K562 (cell line): Measurements from ENCODE around the gene RFC2. TPM values are rescaled to one million over a fixed set of nuclear protein-coding genes. Genes with fewer than 3 reads are reported as not detected.

ENCODE experiments used
- ATAC-seq: fragments of 200-7000 bp; cut with Tn5 transposase; 3 replicates; pipeline ENCODE4 v1.9.1; 2020; ENCODE audit warnings: moderate library complexity
- BruUV-seq: library from RNA; stranded (reverse); fragments of 400-500 nt; replicated peaks from 2 replicates; lab custom pipeline; 2021; lab: Mats Ljungman, UMichigan
- CTCF ChIA-PET: fragments of 300-600 bp; formaldehyde crosslinking; extraction: SDS; loops from one replicate; lab custom pipeline; 2021; ENCODE audit warnings: low intra/inter-chr PET ratio; lab: Yijun Ruan, JAX
- POLR2A ChIA-PET: fragments of 300-600, 350-650 bp; sonication (Branson Sonifier 250); formaldehyde crosslinking; extraction: SDS; loops from one replicate; lab custom pipeline; 2021; ENCODE audit warnings: antibody characterized with exemption, inconsistent platforms; lab: Yijun Ruan, JAX
- DNase-seq, 4 experiments: peaks; one replicate each; pipeline versions ENCODE4 v3.0.0 to v3.0.0-alpha.2; 2011 to 2018; ENCODE audit warnings: low spot score in 3 of 4, mixed read lengths in 3 of 4; ENCODE audit errors: extremely low read depth in 1 of 4
- FAIRE-seq: peaks from 2 replicates; lab custom pipeline; 2011; peaks lifted over from hg19 to GRCh38; lab: Jason Lieb, UNC
- H2AFZ ChIP-seq: 2 replicates; pipeline ENCODE4 v1.6.0; 2011; ENCODE audit warnings: low read depth, low read length, control low read depth, inconsistent platforms
- H3K27ac ChIP-seq: fragments of 200-600 bp; 3 replicates; pipeline ENCODE4 v1.8.0; 2011; ENCODE audit warnings: low read depth, mild to moderate bottlenecking, control low read depth, inconsistent platforms, low read length, moderate library complexity, mixed read lengths; ENCODE audit errors: extremely low read depth
- H3K27me3 ChIP-seq, 2 experiments: fragments of 300-600 bp in 1 of 2; 2 replicates in 1 of 2; 3 replicates in 1 of 2; pipeline versions ENCODE4 v1.6.0 to v1.8.0; 2011; ENCODE audit warnings: inconsistent platforms in 2 of 2, low read length in 2 of 2, mild to moderate bottlenecking in 1 of 2, mixed read lengths in 1 of 2, moderate library complexity in 1 of 2; ENCODE audit not compliant: control insufficient read depth in 2 of 2, insufficient read depth in 2 of 2
- H3K36me3 ChIP-seq: fragments of 300-600 bp; 3 replicates; pipeline ENCODE4 v1.8.0; 2011; ENCODE audit warnings: mild to moderate bottlenecking, low read length, inconsistent platforms; ENCODE audit not compliant: control insufficient read depth, insufficient read depth
- H3K4me1 ChIP-seq, 2 experiments: fragments of 200-600 bp in 1 of 2; replicated peaks in 1 of 2; 2 replicates in 1 of 2; 3 replicates in 1 of 2; pipeline versions ENCODE4 v1.5.1 to v1.8.0; 2011; ENCODE audit warnings: inconsistent platforms in 2 of 2, low read length in 2 of 2, mild to moderate bottlenecking in 1 of 2, mixed read lengths in 1 of 2, moderate library complexity in 1 of 2; ENCODE audit not compliant: control insufficient read depth in 2 of 2, insufficient read depth in 2 of 2
- H3K4me2 ChIP-seq: 2 replicates; pipeline ENCODE4 v1.6.1; 2011; ENCODE audit warnings: low read length, control low read depth, inconsistent platforms, mixed read lengths; ENCODE audit not compliant: insufficient read depth
- H3K4me3 ChIP-seq: fragments of 200-600 bp; sonication (generic), shearing (Covaris generic); 2 replicates; pipeline ENCODE4 v1.5.1; 2016; ENCODE audit warnings: control low read depth, inconsistent platforms
- H3K79me2 ChIP-seq: fragments of 200-600 bp; 3 replicates; pipeline ENCODE4 v1.8.0; 2011; ENCODE audit warnings: low read length, inconsistent platforms; ENCODE audit not compliant: control insufficient read depth, insufficient read depth
- H3K9ac ChIP-seq, 2 experiments: 2 replicates each; pipeline versions ENCODE4 v1.6.0 to v1.6.1; 2011; ENCODE audit warnings: low read depth in 2 of 2, low read length in 2 of 2, control low read depth in 1 of 2, inconsistent platforms in 1 of 2, mild to moderate bottlenecking in 1 of 2, mixed read lengths in 1 of 2; ENCODE audit not compliant: insufficient read depth in 1 of 2
- H3K9me1 ChIP-seq: one replicate; pipeline ENCODE4 v1.6.0; 2011; ENCODE audit warnings: inconsistent platforms, mild to moderate bottlenecking, low read length, moderate library complexity; ENCODE audit not compliant: control insufficient read depth, insufficient read depth
- H3K9me3 ChIP-seq: replicated peaks from 2 replicates; pipeline ENCODE4 v1.5.1; 2011; ENCODE audit warnings: low read depth, low read length, inconsistent platforms; ENCODE audit not compliant: control insufficient read depth, insufficient read depth
- H4K20me1 ChIP-seq: replicated peaks from 2 replicates; pipeline ENCODE4 v1.6.1; 2011; ENCODE audit warnings: low read length, inconsistent platforms, mixed read lengths; ENCODE audit not compliant: control insufficient read depth, insufficient read depth
- ADNP ChIP-seq: fragments of 200-800 bp; sonication (Bioruptor generic); IDR thresholded peaks from 2 replicates; pipeline ENCODE4 v1.6.1; 2016; ENCODE audit warnings: missing genetic modification characterization, missing compliant biosample characterization
- CHD2 ChIP-seq: IDR thresholded peaks from 2 replicates; pipeline ENCODE4 v1.6.1; 2011; ENCODE audit warnings: low read depth, low read length
- CHD7 ChIP-seq: fragments of 200-600 bp; sonication (generic); IDR thresholded peaks from one replicate; pipeline ENCODE4 v1.6.1; 2012; ENCODE audit warnings: mild to moderate bottlenecking, low read depth, low read length, inconsistent platforms
- HDAC2 ChIP-seq: fragments of 450-650 bp; IDR thresholded peaks from 2 replicates; pipeline ENCODE4 v1.6.1; 2016; ENCODE audit warnings: mild to moderate bottlenecking
- NFYB ChIP-seq: IDR thresholded peaks from 2 replicates; pipeline ENCODE4 v1.6.1; 2011; ENCODE audit warnings: mild to moderate bottlenecking, moderate library complexity; ENCODE audit not compliant: insufficient read length; ENCODE audit errors: extremely low read depth
- PCBP2 ChIP-seq: fragments of 200-400 bp; formaldehyde crosslinking; IDR thresholded peaks from 2 replicates; pipeline ENCODE4 v1.6.1; 2018; ENCODE audit warnings: low read length, low read depth, mild to moderate bottlenecking, moderate library complexity; ENCODE audit not compliant: poor library complexity, severe bottlenecking
- POU5F1 ChIP-seq: fragments of 150-350 bp; IDR thresholded peaks from 2 replicates; pipeline ENCODE4 v1.6.1; 2014; ENCODE audit warnings: borderline replicate concordance, low read length, low read depth, mild to moderate bottlenecking; ENCODE audit not compliant: partially characterized antibody
- SMAD2 ChIP-seq: fragments of 150-350 bp; IDR thresholded peaks from 2 replicates; pipeline ENCODE4 v1.6.1; 2014; ENCODE audit warnings: low read depth, mild to moderate bottlenecking, low read length
- TRIM24 ChIP-seq, 2 experiments: fragments of 450-650 bp; IDR thresholded peaks; 2 replicates each; pipeline ENCODE4 v1.6.1; 2016
- TRIM28 ChIP-seq: fragments of 450-650 bp; IDR thresholded peaks from 2 replicates; pipeline ENCODE4 v1.6.1; 2017
- ZNF146 ChIP-seq: IDR thresholded peaks from one replicate; pipeline ENCODE4 v1.6.1; 2018; ENCODE audit warnings: missing compliant biosample characterization; ENCODE audit not compliant: unreplicated experiment
- ZNF431 ChIP-seq: sonication (generic); formaldehyde crosslinking; IDR thresholded peaks from 2 replicates; pipeline ENCODE4 v1.8.0; 2022; ENCODE audit warnings: mild to moderate bottlenecking, missing genetic modification reagents
- ZNF507 ChIP-seq: conservative IDR thresholded peaks from 2 replicates; pipeline ENCODE4 v1.6.1; 2017; ENCODE audit warnings: missing genetic modification characterization, missing compliant biosample characterization
- ZNF77 ChIP-seq: fragments of 250-450 bp; sonication (Bioruptor Pico); IDR thresholded peaks from 2 replicates; pipeline ENCODE4 v1.5.0; 2020
- WGBS: fragments of 100-300 bp; shearing (Covaris generic); methylation state at CpG from one replicate; pipeline ENCODE4 v1.1.6; 2016; ENCODE audit warnings: low coverage, mixed read lengths; ENCODE audit not compliant: insufficient coverage; ENCODE audit errors: missing lambda C conversion rate; 5-methylcytosine and 5-hydroxymethylcytosine counted together
- in situ Hi-C: fragments of 300-500 bp; cut with MboI; formaldehyde crosslinking; loops from 4 replicates; pipeline ENCODE4 v1.15.0; 2018; ENCODE audit warnings: inconsistent platforms, mixed read lengths
- intact Hi-C: fragments of 100-400 bp; cut with micrococcal nuclease; formaldehyde crosslinking; loops from 2 replicates; pipeline ENCODE4 v1.14.2; 2022
- polyA plus RNA-seq, 8 experiments: library from polyadenylated mRNA; depleted of rRNA in 4 of 8; stranded (reverse) in 5 of 8; unstranded in 3 of 8; fragments of >200 nt; fragmentation: Nextera tagmentation in 2 of 8; fragmentation: Illumina TruSeq in 1 of 8; extraction: Ambion mirVana in 2 of 8; extraction: Trizol in 1 of 8; gene quantifications; 2 replicates each; pipeline versions ENCODE4 v1.2.1 to v1.2.3, GENCODE V29; 2011 to 2014; ENCODE audit warnings: inconsistent platforms in 1 of 8, missing spikeins in 1 of 8
- total RNA-seq, 7 experiments: library from RNA; depleted of rRNA in 6 of 7; stranded (reverse); fragments of >200 nt in 6 of 7; fragmentation: Illumina TruSeq in 2 of 7; extraction: Trizol in 2 of 7; gene quantifications; 2 replicates each; pipeline versions ENCODE4 v1.2.1 to v1.2.3, GENCODE V29; 2011 to 2021; ENCODE audit warnings: low replicate concordance in 1 of 7

The RFC2 gene
- total and polyA plus RNA-seq, 9 of the 15 experiments (the other 6 are each of a cell fraction or from before 2014, with no cell fraction given): 32.5 to 161 (median 102) TPM

GRCh38 chr7:74181821-74182220 is 72.4 kb downstream of the RFC2 start:
- no TSS peak for BruUV-seq
- H4K20me1 ChIP-seq: peaks cover 85% of the 10 kb centered on the region
- peaks cover 100% of the 10 kb centered on the region for H3K79me2 ChIP-seq
- H3K9me1 ChIP-seq: no peaks in the 10 kb centered on the region
- H2AFZ ChIP-seq: no peak overlapping the region
- no peaks in the 10 kb centered on the region for H3K27me3 ChIP-seq
- no peak overlapping the region for H3K4me2 ChIP-seq
- no peak overlapping the region for H3K9ac ChIP-seq
- H3K4me1 ChIP-seq: peaks cover 0 to 18% of the 10 kb centered on the region in 2 experiments; a peak in 3 of 5 replicates
- ATAC-seq: no peak
- CTCF ChIA-PET: interaction anchor here (0.5 kb wide), 1 partner anchor 356 kb away, joined by 3 read pairs; no protein-coding TSS in a partner anchor
- H3K4me3 ChIP-seq: no peak overlapping the region
- peaks cover 96% of the 10 kb centered on the region for H3K36me3 ChIP-seq
- intact Hi-C loops: no loop called here
- WGBS: 60% methylated on average over 5 of the region's 5 CpGs
- H3K9me3 ChIP-seq: no peaks in the 10 kb centered on the region
- in situ Hi-C loops: no loop called here
- POLR2A ChIA-PET: interaction anchor here (1.0 to 3.5 kb wide), 5 partner anchors 10 to 98 kb away, joined by 3 to 18 read pairs (median 10); partner anchors contain the start of gene LIMK1
- DNase-seq: no peak
- no peak for FAIRE-seq
- H3K27ac ChIP-seq: no peak overlapping the region
- 0 out of 2 replicates have a peak, but pooled peaks have one; percentile 23 for TF ChIP-seq ADNP (tag)
- no peak for TF ChIP-seq CHD2
- no peak for TF ChIP-seq TRIM28
- no peak for TF ChIP-seq PCBP2
- TF ChIP-seq HDAC2: no peak
- TF ChIP-seq SMAD2: no peak
- TF ChIP-seq ZNF77 (CRISPR knock-in tag): no peak
- TF ChIP-seq ZNF431: no peak
- TF ChIP-seq ZNF146 (CRISPR knock-in tag): peak; percentile 77
- no peak for TF ChIP-seq TRIM24 (IDR thresholded peaks at IDR 0.05)
- no peak for TF ChIP-seq POU5F1
- no peak for TF ChIP-seq NFYB
- no peak for TF ChIP-seq CHD7
- TF ChIP-seq ZNF507 (tag): no peak
